ENCODE data around the gene PAK6.

PAK6 gene

GRCh38 chr15:40238532-40239403 lies at the start of gene PAK6:
PAK6 (plus strand) TSS chr15:40239063; CDS start chr15:40264786, 25,723 bp downstream.
- Histone ChIP-seq H3K4me1 (ENCODE audit: control insufficient read depth, insufficient read depth, low read length) (peaks cover 22% of the 10 kb centered on the region), H3K27ac (ENCODE audit: low read depth, low read length) (no peak within 1 kb of the TSS), H3K27me3 (ENCODE audit: control insufficient read depth, insufficient read depth, low read length) (peaks cover 18% of the 10 kb centered on the region; the same call in 1 of the 2 replicates), H3K9ac (ENCODE audit: low read length) (peak within 1 kb of the TSS; percentile 42), H3K9me3 (ENCODE audit: control insufficient read depth, insufficient read depth, low read depth, low read length) (no peaks in the 10 kb centered on the region), H3K36me3 (ENCODE audit: control insufficient read depth, insufficient read depth, low read length) (no peaks in the 10 kb centered on the region), H3K4me3 (ENCODE audit: low read depth, low read length) (peak within 1 kb of the TSS; percentile 51)

GRCh38 chr15:40190591-40190990 lies 48.3 kb upstream of the PAK6 start:
- H3K4me1 ChIP-seq (ENCODE audit: control insufficient read depth, insufficient read depth, low read length) = no peaks in the 10 kb centered on the region
- H3K4me3 ChIP-seq (ENCODE audit: low read depth, low read length) = no peak overlapping the region
- H3K27ac ChIP-seq (ENCODE audit: low read depth, low read length) = no peak overlapping the region
- no peaks in the 10 kb centered on the region for H3K27me3 ChIP-seq (ENCODE audit: control insufficient read depth, insufficient read depth, low read length)
- peaks cover 96% of the 10 kb centered on the region for H3K36me3 ChIP-seq (ENCODE audit: control insufficient read depth, insufficient read depth, low read length)
- no peaks in the 10 kb centered on the region for H3K9me3 ChIP-seq (ENCODE audit: control insufficient read depth, insufficient read depth, low read depth, low read length)
- H3K9ac ChIP-seq (ENCODE audit: low read length) = no peak overlapping the region

DNA sequence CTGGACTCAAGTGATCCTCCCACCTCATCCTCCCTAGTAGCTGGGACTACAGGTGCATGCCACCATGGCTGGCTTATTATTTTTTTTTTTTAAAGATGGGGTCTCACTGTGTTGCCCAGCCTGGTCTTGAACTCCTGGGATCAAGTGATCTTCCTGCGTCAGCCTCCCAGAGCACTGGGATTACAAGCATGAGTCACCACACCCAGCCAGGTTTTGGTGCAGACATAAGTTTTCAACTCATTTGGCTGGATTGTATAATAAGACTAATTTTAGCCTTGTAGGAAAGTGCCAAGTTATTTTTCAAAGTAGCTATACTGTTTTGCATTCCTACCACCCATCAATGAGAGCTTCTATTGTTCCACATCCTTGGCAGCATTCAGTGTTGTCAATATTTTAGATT lies 45.9 kb upstream of the PAK6 start:
- Histone ChIP-seq H3K4me3 (ENCODE audit: low read depth, low read length) (no peak overlapping the region), H3K36me3 (ENCODE audit: control insufficient read depth, insufficient read depth, low read length) (peaks cover 97% of the 10 kb centered on the region), H3K27me3 (ENCODE audit: control insufficient read depth, insufficient read depth, low read length) (no peaks in the 10 kb centered on the region), H3K4me1 (ENCODE audit: control insufficient read depth, insufficient read depth, low read length) (no peaks in the 10 kb centered on the region), H3K27ac (ENCODE audit: low read depth, low read length) (no peak overlapping the region), H3K9me3 (ENCODE audit: control insufficient read depth, insufficient read depth, low read depth, low read length) (no peaks in the 10 kb centered on the region), H3K9ac (ENCODE audit: low read length) (no peak overlapping the region)

GRCh38 chr15:40197434-40197833 lies 41.4 kb upstream of the PAK6 start:
- Histone ChIP-seq H3K27ac (ENCODE audit: low read depth, low read length) (no peak overlapping the region), H3K4me1 (ENCODE audit: control insufficient read depth, insufficient read depth, low read length) (no peaks in the 10 kb centered on the region), H3K36me3 (ENCODE audit: control insufficient read depth, insufficient read depth, low read length) (peaks cover 95% of the 10 kb centered on the region), H3K4me3 (ENCODE audit: low read depth, low read length) (no peak overlapping the region), H3K9me3 (ENCODE audit: control insufficient read depth, insufficient read depth, low read depth, low read length) (no peaks in the 10 kb centered on the region), H3K27me3 (ENCODE audit: control insufficient read depth, insufficient read depth, low read length) (no peaks in the 10 kb centered on the region), H3K9ac (ENCODE audit: low read length) (no peak overlapping the region)

- Histone ChIP-seq H3K9ac (ENCODE audit: low read length) (no peak overlapping the region), H3K27ac (ENCODE audit: low read depth, low read length) (no peak overlapping the region), H3K9me3 (ENCODE audit: control insufficient read depth, insufficient read depth, low read depth, low read length) (no peaks in the 10 kb centered on the region), H3K27me3 (ENCODE audit: control insufficient read depth, insufficient read depth, low read length) (no peaks in the 10 kb centered on the region), H3K36me3 (ENCODE audit: control insufficient read depth, insufficient read depth, low read length) (peaks cover 96% of the 10 kb centered on the region), H3K4me3 (ENCODE audit: low read depth, low read length) (no peak overlapping the region), H3K4me1 (ENCODE audit: control insufficient read depth, insufficient read depth, low read length) (no peaks in the 10 kb centered on the region)
Observed at GRCh38 chr15:40198355-40199085, 40.3 kb upstream of the PAK6 start.

DNA sequence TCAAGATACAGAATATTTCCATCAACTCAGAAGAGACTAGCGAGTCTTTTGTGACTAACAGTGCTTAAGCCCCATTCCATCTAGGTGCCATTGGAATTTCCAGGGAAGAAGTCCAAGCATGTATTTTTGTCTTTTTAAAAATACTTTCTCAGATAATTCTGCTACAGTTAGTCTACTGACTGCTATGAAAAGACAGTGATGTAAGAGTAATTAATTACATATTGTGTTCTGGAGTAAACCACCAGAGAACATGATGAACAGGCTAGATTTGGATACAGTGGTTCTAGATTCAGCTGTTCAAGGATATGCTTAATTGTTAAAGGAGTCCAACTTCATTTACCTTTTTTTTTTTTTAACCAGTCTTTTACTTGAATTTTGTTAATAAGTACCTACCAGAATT lies 34.8 kb upstream of the PAK6 start:
- no peak overlapping the region for H3K4me3 ChIP-seq (ENCODE audit: low read depth, low read length)
- no peak overlapping the region for H3K9ac ChIP-seq (ENCODE audit: low read length)
- no peaks in the 10 kb centered on the region for H3K4me1 ChIP-seq (ENCODE audit: control insufficient read depth, insufficient read depth, low read length)
- no peak overlapping the region for H3K27ac ChIP-seq (ENCODE audit: low read depth, low read length)
- no peaks in the 10 kb centered on the region for H3K27me3 ChIP-seq (ENCODE audit: control insufficient read depth, insufficient read depth, low read length)
- peaks cover 91% of the 10 kb centered on the region for H3K36me3 ChIP-seq (ENCODE audit: control insufficient read depth, insufficient read depth, low read length)
- H3K9me3 ChIP-seq (ENCODE audit: control insufficient read depth, insufficient read depth, low read depth, low read length) = no peaks in the 10 kb centered on the region

- H3K27me3 ChIP-seq (ENCODE audit: control insufficient read depth, insufficient read depth, low read length) = no peaks in the 10 kb centered on the region
- no peaks in the 10 kb centered on the region for H3K9me3 ChIP-seq (ENCODE audit: control insufficient read depth, insufficient read depth, low read depth, low read length)
- peaks cover 87% of the 10 kb centered on the region for H3K36me3 ChIP-seq (ENCODE audit: control insufficient read depth, insufficient read depth, low read length)
- H3K27ac ChIP-seq (ENCODE audit: low read depth, low read length) = no peak overlapping the region
- no peaks in the 10 kb centered on the region for H3K4me1 ChIP-seq (ENCODE audit: control insufficient read depth, insufficient read depth, low read length)
- no peak overlapping the region for H3K4me3 ChIP-seq (ENCODE audit: low read depth, low read length)
- no peak overlapping the region for H3K9ac ChIP-seq (ENCODE audit: low read length)
Observed at GRCh38 chr15:40217166-40217824, 21.6 kb upstream of the PAK6 start.

DNA sequence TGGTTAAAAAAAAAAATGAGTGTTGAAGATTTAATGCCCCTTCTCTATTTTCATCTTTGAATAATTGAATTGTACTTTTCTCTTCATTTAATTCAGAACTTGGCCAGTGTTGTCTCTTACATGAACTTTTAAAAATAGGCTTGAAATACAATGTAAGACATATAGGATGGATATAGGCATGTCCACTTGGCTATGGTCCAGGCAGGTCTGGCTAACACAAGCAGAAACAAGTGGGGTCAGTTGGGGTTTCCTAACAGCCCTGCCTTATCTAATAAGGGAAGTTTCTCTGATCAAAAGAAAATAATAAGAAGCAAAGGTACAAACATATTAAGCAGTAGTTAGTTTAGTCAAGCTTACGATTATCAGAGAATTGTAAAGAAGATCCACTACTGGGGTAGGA lies 19.1 kb upstream of the PAK6 start:
- H3K36me3 ChIP-seq (ENCODE audit: control insufficient read depth, insufficient read depth, low read length) = peaks cover 86% of the 10 kb centered on the region
- no peak overlapping the region for H3K27ac ChIP-seq (ENCODE audit: low read depth, low read length)
- no peaks in the 10 kb centered on the region for H3K9me3 ChIP-seq (ENCODE audit: control insufficient read depth, insufficient read depth, low read depth, low read length)
- H3K4me1 ChIP-seq (ENCODE audit: control insufficient read depth, insufficient read depth, low read length) = no peaks in the 10 kb centered on the region
- H3K9ac ChIP-seq (ENCODE audit: low read length) = no peak overlapping the region
- no peaks in the 10 kb centered on the region for H3K27me3 ChIP-seq (ENCODE audit: control insufficient read depth, insufficient read depth, low read length)
- no peak overlapping the region for H3K4me3 ChIP-seq (ENCODE audit: low read depth, low read length)

GRCh38 chr15:40222131-40222530 lies 16.7 kb upstream of the PAK6 start:
- Histone ChIP-seq H3K36me3 (ENCODE audit: control insufficient read depth, insufficient read depth, low read length) (peaks cover 83% of the 10 kb centered on the region), H3K9me3 (ENCODE audit: control insufficient read depth, insufficient read depth, low read depth, low read length) (no peaks in the 10 kb centered on the region)

DNA sequence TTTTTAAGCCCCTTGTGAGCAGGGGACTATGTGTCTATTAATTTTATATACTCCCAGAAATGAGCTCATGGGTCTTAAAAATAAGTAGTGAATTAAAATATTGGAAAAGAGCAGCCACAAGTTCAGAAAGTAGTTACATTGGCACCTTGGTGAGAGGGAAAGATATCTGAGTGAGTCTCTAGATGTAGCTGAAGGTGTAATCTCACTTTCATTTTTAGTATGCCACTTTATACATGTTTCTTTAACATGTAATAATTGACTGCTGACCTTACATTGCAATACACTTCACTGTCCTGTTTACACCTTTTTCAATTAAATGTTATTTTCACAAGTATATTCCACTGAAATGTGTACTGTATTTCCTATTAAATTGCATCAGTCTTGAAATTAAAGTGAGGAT lies 12.1 kb upstream of the PAK6 start:
- no peak overlapping the region for H3K27ac ChIP-seq (ENCODE audit: low read depth, low read length)
- H3K9ac ChIP-seq (ENCODE audit: low read length) = no peak overlapping the region
- no peaks in the 10 kb centered on the region for H3K27me3 ChIP-seq (ENCODE audit: control insufficient read depth, insufficient read depth, low read length)
- no peaks in the 10 kb centered on the region for H3K9me3 ChIP-seq (ENCODE audit: control insufficient read depth, insufficient read depth, low read depth, low read length)
- H3K36me3 ChIP-seq (ENCODE audit: control insufficient read depth, insufficient read depth, low read length) = peaks cover 75% of the 10 kb centered on the region
- no peak overlapping the region for H3K4me3 ChIP-seq (ENCODE audit: low read depth, low read length)
- H3K4me1 ChIP-seq (ENCODE audit: control insufficient read depth, insufficient read depth, low read length) = no peaks in the 10 kb centered on the region

More at GRCh38 chr15:40222131-40222530, 16.7 kb upstream of the PAK6 start:
- H3K27me3 ChIP-seq (ENCODE audit: control insufficient read depth, insufficient read depth, low read length) = no peaks in the 10 kb centered on the region
- no peak overlapping the region for H3K9ac ChIP-seq (ENCODE audit: low read length)
- H3K4me1 ChIP-seq (ENCODE audit: control insufficient read depth, insufficient read depth, low read length) = no peaks in the 10 kb centered on the region
- no peak overlapping the region for H3K27ac ChIP-seq (ENCODE audit: low read depth, low read length)
- no peak overlapping the region for H3K4me3 ChIP-seq (ENCODE audit: low read depth, low read length)

DNA sequence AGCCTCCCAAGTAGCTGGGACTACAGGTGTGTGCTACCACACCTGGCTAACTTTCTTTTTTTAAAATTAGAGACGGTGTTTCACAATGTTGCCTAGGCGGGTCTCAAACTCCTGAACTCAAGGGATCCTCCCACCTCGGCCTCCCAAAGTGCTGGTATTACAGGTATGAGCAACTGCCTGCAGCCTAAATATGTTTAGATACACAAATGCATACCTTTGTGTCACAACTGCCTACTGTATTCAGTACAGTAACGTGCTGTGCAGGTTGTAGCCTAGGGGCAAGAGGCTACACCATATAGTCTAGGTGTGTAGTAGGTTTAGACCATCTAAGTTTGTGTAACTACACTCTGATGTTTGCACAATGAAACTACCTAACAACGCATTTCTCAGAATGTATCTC lies 9.5 kb upstream of the PAK6 start:
- H3K27ac ChIP-seq (ENCODE audit: low read depth, low read length) = no peak overlapping the region
- H3K9me3 ChIP-seq (ENCODE audit: control insufficient read depth, insufficient read depth, low read depth, low read length) = no peaks in the 10 kb centered on the region
- H3K4me1 ChIP-seq (ENCODE audit: control insufficient read depth, insufficient read depth, low read length) = no peaks in the 10 kb centered on the region
- no peak overlapping the region for H3K4me3 ChIP-seq (ENCODE audit: low read depth, low read length)
- H3K27me3 ChIP-seq (ENCODE audit: control insufficient read depth, insufficient read depth, low read length) = no peaks in the 10 kb centered on the region
- peaks cover 61% of the 10 kb centered on the region for H3K36me3 ChIP-seq (ENCODE audit: control insufficient read depth, insufficient read depth, low read length)
- no peak overlapping the region for H3K9ac ChIP-seq (ENCODE audit: low read length)

Data from HUES6 (cell line).